H9 (cell line): ENCODE data around the gene KSR1. TPM values are rescaled to one million over a fixed set of nuclear protein-coding genes. Genes with fewer than 3 reads are reported as not detected.

Experiments used
- DNase-seq: peaks from one replicate; pipeline ENCODE4 v3.0.0-alpha.2; 2017
- H2AFZ ChIP-seq: one replicate; pipeline ENCODE4 v1.6.1; 2013; ENCODE audit warnings: mild to moderate bottlenecking, low read length, control low read depth, moderate library complexity
- H2AK5ac ChIP-seq: 2 replicates; pipeline ENCODE4 v1.6.1; 2013; ENCODE audit warnings: low read length, control low read depth, mixed read lengths; ENCODE audit not compliant: insufficient read length
- H2BK120ac ChIP-seq: one replicate; pipeline ENCODE4 v1.6.1; 2013; ENCODE audit warnings: low read depth, mild to moderate bottlenecking, low read length, control low read depth, inconsistent platforms; ENCODE audit not compliant: poor library complexity, severe bottlenecking
- H2BK12ac ChIP-seq: 2 replicates; pipeline ENCODE4 v1.6.1; 2013; ENCODE audit warnings: low read length, control low read depth, mixed read lengths, low read depth; ENCODE audit not compliant: insufficient read length
- H2BK15ac ChIP-seq: 2 replicates; pipeline ENCODE4 v1.6.1; 2013; ENCODE audit warnings: low read depth, low read length, control low read depth
- H2BK20ac ChIP-seq: one replicate; pipeline ENCODE4 v1.6.1; 2013; ENCODE audit warnings: low read depth, mild to moderate bottlenecking, low read length, control low read depth, inconsistent platforms; ENCODE audit not compliant: poor library complexity, severe bottlenecking
- H2BK5ac ChIP-seq: 2 replicates; pipeline ENCODE4 v1.6.1; 2013; ENCODE audit warnings: low read length, control low read depth, mixed read lengths; ENCODE audit not compliant: insufficient read length
- H3K14ac ChIP-seq: 2 replicates; pipeline ENCODE4 v1.6.1; 2013; ENCODE audit warnings: low read length, control low read depth; ENCODE audit not compliant: insufficient read depth
- H3K18ac ChIP-seq: 2 replicates; pipeline ENCODE4 v1.6.1; 2013; ENCODE audit warnings: low read depth, mild to moderate bottlenecking, mixed read lengths, low read length, control low read depth; ENCODE audit not compliant: insufficient read length
- H3K23ac ChIP-seq: 2 replicates; pipeline ENCODE4 v1.6.1; 2013; ENCODE audit warnings: low read length, control low read depth, mixed read lengths, low read depth; ENCODE audit not compliant: insufficient read length
- H3K23me2 ChIP-seq: 2 replicates; pipeline ENCODE4 v1.6.1; 2013; ENCODE audit warnings: low read depth, mild to moderate bottlenecking, mixed read lengths, low read length, control low read depth; ENCODE audit not compliant: insufficient read length, poor library complexity, severe bottlenecking
- H3K27ac ChIP-seq: 2 replicates; pipeline ENCODE4 v1.5.1; 2013; ENCODE audit warnings: low read length, control low read depth, mixed read lengths, low read depth; ENCODE audit not compliant: insufficient read length
- H3K27me3 ChIP-seq: 2 replicates; pipeline ENCODE4 v1.6.1; 2013; ENCODE audit warnings: low read length, control low read depth, inconsistent platforms; ENCODE audit not compliant: insufficient read depth
- H3K4ac ChIP-seq: 2 replicates; pipeline ENCODE4 v1.6.1; 2013; ENCODE audit warnings: low read depth, mild to moderate bottlenecking, control low read depth, inconsistent platforms, low read length, moderate library complexity
- H3K4me1 ChIP-seq: 2 replicates; pipeline ENCODE4 v1.6.1; 2013; ENCODE audit warnings: low read length, control low read depth, inconsistent platforms; ENCODE audit not compliant: insufficient read depth
- H3K4me2 ChIP-seq: 2 replicates; pipeline ENCODE4 v1.6.1; 2013; ENCODE audit warnings: low read length, control low read depth, mixed read lengths; ENCODE audit not compliant: insufficient read length, insufficient read depth
- H3K56ac ChIP-seq: 2 replicates; pipeline ENCODE4 v1.6.1; 2013; ENCODE audit warnings: low read depth, mild to moderate bottlenecking, mixed read lengths, low read length, control low read depth; ENCODE audit not compliant: insufficient read length
- H3K79me1 ChIP-seq: 2 replicates; pipeline ENCODE4 v1.6.1; 2013; ENCODE audit warnings: low read depth, mild to moderate bottlenecking, moderate library complexity, low read length, control low read depth, inconsistent platforms; ENCODE audit not compliant: insufficient read depth, poor library complexity, severe bottlenecking
- H3K79me2 ChIP-seq: 2 replicates; pipeline ENCODE4 v1.6.1; 2013; ENCODE audit warnings: low read length, control low read depth, inconsistent platforms; ENCODE audit not compliant: insufficient read depth
- H3K9ac ChIP-seq: 2 replicates; pipeline ENCODE4 v1.6.1; 2013; ENCODE audit warnings: low read length, control low read depth, mixed read lengths; ENCODE audit not compliant: insufficient read length; ENCODE audit errors: extremely low read depth
- H3K9me3 ChIP-seq: one replicate; pipeline ENCODE4 v1.6.1; 2013; ENCODE audit warnings: low read depth, low read length, inconsistent platforms; ENCODE audit not compliant: control insufficient read depth
- H3T11ph ChIP-seq: one replicate; pipeline ENCODE4 v1.6.1; 2013; ENCODE audit warnings: mild to moderate bottlenecking, low read length, control low read depth, inconsistent platforms
- H4K20me1 ChIP-seq: one replicate; pipeline ENCODE4 v1.6.1; 2013; ENCODE audit not compliant: control insufficient read depth, insufficient read length, insufficient read depth
- H4K5ac ChIP-seq: 2 replicates; pipeline ENCODE4 v1.6.1; 2013; ENCODE audit warnings: low read depth, mild to moderate bottlenecking, mixed read lengths, low read length, control low read depth; ENCODE audit not compliant: insufficient read length
- H4K8ac ChIP-seq: replicated peaks from 2 replicates; pipeline ENCODE4 v1.6.1; 2013; ENCODE audit warnings: low read length, control low read depth, mixed read lengths, low read depth; ENCODE audit not compliant: insufficient read length
- H4K91ac ChIP-seq: 2 replicates; pipeline ENCODE4 v1.6.1; 2013; ENCODE audit warnings: low read depth, mild to moderate bottlenecking, moderate library complexity, mixed read lengths, low read length, control low read depth; ENCODE audit not compliant: insufficient read length
- H3K27ac Mint-ChIP-seq, 3 experiments: 2 replicates in 2 of 3; 3 replicates in 1 of 3; pipeline ENCODE4 v1.8.0; 2020 to 2021; ENCODE audit warnings: mixed read lengths in 3 of 3, mild to moderate bottlenecking in 1 of 3, moderate library complexity in 1 of 3
- H3K27me3 Mint-ChIP-seq: 2 replicates; pipeline ENCODE4 v1.8.0; 2021; ENCODE audit warnings: low read depth, mild to moderate bottlenecking, moderate library complexity, mixed read lengths
- H3K36me3 Mint-ChIP-seq, 3 experiments: 2 replicates in 2 of 3; 3 replicates in 1 of 3; pipeline ENCODE4 v1.8.0; 2020 to 2021; ENCODE audit warnings: low read depth in 3 of 3, mixed read lengths in 3 of 3; ENCODE audit not compliant: insufficient read depth in 1 of 3
- H3K4me1 Mint-ChIP-seq, 2 experiments: 2 replicates each; pipeline ENCODE4 v1.8.0; 2020; ENCODE audit warnings: mixed read lengths in 2 of 2
- H3K4me3 Mint-ChIP-seq, 2 experiments: 2 replicates in 1 of 2; 3 replicates in 1 of 2; pipeline ENCODE4 v1.8.0; 2020 to 2021; ENCODE audit warnings: mild to moderate bottlenecking in 2 of 2, mixed read lengths in 2 of 2, moderate library complexity in 1 of 2
- H3K9me3 Mint-ChIP-seq, 2 experiments: 2 replicates in 1 of 2; 3 replicates in 1 of 2; pipeline ENCODE4 v1.8.0; 2020; ENCODE audit warnings: mild to moderate bottlenecking in 2 of 2, mixed read lengths in 2 of 2, moderate library complexity in 1 of 2
- CTCF ChIP-seq: fragments of 200-600 bp; sonication (generic); conservative IDR thresholded peaks from 3 replicates; pipeline ENCODE4 v1.8.0; 2021; ENCODE audit warnings: antibody characterized with exemption, mild to moderate bottlenecking
- WGBS: extraction: QIAGEN DNeasy Blood & Tissue Kit; methylation state at CpG from one replicate; pipeline ENCODE4 v1.1.7; 2013; ENCODE audit warnings: missing lambda C conversion rate, low lambda C conversion rate, mixed read lengths; ENCODE audit not compliant: insufficient read length; ENCODE audit errors: extremely low coverage; 5-methylcytosine and 5-hydroxymethylcytosine counted together
- total RNA-seq: library from RNA; stranded (reverse); gene quantifications from 2 replicates; pipeline ENCODE4 v1.2.1, GENCODE V29; 2021

KSR1 gene
- total RNA-seq, 1 experiment from 2014 or later = 44.9 TPM

- no peak for TF ChIP-seq CTCF
- peaks cover 1% of the 10 kb centered on the region in 2 experiments for H3K4me1 Mint-ChIP-seq
- no peak overlapping the region for H3K18ac ChIP-seq
- no peaks in the 10 kb centered on the region for H3K9me3 ChIP-seq
- no peak for DNase-seq
- H3K23ac ChIP-seq = no peak overlapping the region
- H3K79me2 ChIP-seq = no peaks in the 10 kb centered on the region
- H3K56ac ChIP-seq = no peak overlapping the region
- no peak overlapping the region for H3K27ac Mint-ChIP-seq
- no peaks in the 10 kb centered on the region for H3K79me1 ChIP-seq
- H3K4ac ChIP-seq = no peak overlapping the region
- H2BK12ac ChIP-seq = no peak overlapping the region
- H3T11ph ChIP-seq = no peak overlapping the region
- no peak overlapping the region for H3K9ac ChIP-seq
- H3K27me3 ChIP-seq = no peaks in the 10 kb centered on the region
- H3K14ac ChIP-seq = no peak overlapping the region
- H3K27me3 Mint-ChIP-seq = peaks cover 23% of the 10 kb centered on the region
- no peaks in the 10 kb centered on the region for H4K20me1 ChIP-seq
- H2AK5ac ChIP-seq = no peak overlapping the region
- H4K8ac ChIP-seq = no peak overlapping the region
- no peak overlapping the region for H2BK120ac ChIP-seq
- no peak overlapping the region for H3K4me2 ChIP-seq
- H3K23me2 ChIP-seq = no peaks in the 10 kb centered on the region
- H2AFZ ChIP-seq = no peak overlapping the region
- no peak overlapping the region for H2BK15ac ChIP-seq
- H2BK5ac ChIP-seq = no peak overlapping the region
- H3K4me3 Mint-ChIP-seq = no peak overlapping the region
- no peak overlapping the region for H2BK20ac ChIP-seq
- H3K27ac ChIP-seq = no peak overlapping the region
- H4K5ac ChIP-seq = no peak overlapping the region
- no peaks in the 10 kb centered on the region for H3K36me3 Mint-ChIP-seq
- H3K4me1 ChIP-seq = no peaks in the 10 kb centered on the region; the same call in 1 of the 2 replicates
- no peaks in the 10 kb centered on the region for H3K9me3 Mint-ChIP-seq
- no CpG with 5 or more reads among the region's 3 CpGs for WGBS
- no peak overlapping the region for H4K91ac ChIP-seq
Measured at GRCh38 chr17:27413792-27414191, 42.5 kb upstream of the KSR1 start.
